NCI-H1092 (cell line): ENCODE data around the gene MISP3.
A peak's percentile ranks its signal among the peaks of the same experiment; 100 is the strongest.

Experiments
- DNase-seq: peaks from one replicate; lab custom pipeline; 2025; lab: John Stamatoyannopoulos, UW

MISP3 gene

GRCh38 chr19:14080887-14081796 is 8.6 kb downstream of the MISP3 start:
- DNase-seq, result peak; percentile 99

DNA sequence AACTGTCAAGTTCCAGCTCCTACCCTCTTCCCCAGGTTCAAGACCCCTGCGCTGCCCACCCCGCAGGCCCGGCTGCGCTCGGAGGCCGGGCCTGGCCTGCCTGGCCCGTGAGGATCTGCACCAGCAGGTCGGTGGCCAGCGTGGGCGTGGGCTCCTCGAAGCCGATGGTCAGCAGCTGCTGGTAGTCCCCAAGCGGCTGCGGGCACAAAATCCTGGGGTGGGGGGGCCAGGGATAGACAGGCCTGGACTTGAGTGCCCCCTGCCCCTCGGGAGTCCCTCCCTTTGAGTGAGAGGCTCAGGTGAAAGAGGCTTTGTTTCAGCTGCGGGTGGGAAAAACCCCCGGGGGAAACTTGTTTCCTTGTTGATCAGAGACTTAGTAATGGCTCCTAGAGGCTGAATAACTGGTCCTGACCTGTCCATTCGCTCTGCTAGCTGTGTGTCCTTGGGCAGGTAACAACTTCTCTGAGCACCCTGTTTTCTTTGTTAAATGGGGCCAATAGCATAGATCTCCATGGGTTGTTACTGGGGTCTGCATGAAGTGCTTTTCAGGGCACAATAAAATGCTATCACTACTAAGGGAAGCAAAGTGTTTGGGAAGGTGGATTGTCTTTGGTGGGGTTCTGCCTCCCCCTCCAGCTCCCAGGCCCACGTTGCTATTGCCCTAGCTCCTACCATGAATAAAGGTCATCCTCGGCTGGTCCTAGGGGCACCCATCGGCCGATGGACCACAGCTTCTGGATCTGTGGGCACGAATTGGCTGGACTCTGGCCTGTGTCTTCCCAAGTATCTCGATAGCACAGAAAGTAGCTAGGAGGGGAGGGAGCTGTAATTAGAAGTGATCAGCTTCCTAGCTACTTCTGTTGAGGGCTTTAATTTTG is 9.4 kb downstream of the MISP3 start:
- DNase-seq, result no peak

DNA sequence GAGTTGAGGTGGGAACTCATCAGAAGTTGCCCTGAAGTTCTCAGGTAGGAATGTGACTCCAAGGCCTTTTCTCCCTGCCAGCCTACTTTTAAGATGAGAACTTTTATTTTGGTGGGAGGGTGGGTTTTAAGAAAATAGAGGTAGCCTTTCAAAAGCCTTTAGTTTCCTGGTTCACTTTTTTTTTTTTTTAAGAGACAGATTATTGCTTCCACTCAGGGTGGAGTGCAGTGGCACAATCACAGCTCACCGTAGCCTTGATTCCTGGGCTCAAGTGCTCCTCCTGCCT is 10.0 kb downstream of the MISP3 start:
- DNase-seq, result no peak

GRCh38 chr19:14085309-14085995 is 12.9 kb downstream of the MISP3 start, which contains the start of gene C19orf67:
C19orf67 (minus strand) TSS chr19:14085783; CDS start chr19:14085627, 156 bp downstream.
- DNase-seq, result no peak

- no peak for DNase-seq
These were observed 13.5 kb downstream of the MISP3 start for GRCh38 chr19:14086098-14086497.

DNA sequence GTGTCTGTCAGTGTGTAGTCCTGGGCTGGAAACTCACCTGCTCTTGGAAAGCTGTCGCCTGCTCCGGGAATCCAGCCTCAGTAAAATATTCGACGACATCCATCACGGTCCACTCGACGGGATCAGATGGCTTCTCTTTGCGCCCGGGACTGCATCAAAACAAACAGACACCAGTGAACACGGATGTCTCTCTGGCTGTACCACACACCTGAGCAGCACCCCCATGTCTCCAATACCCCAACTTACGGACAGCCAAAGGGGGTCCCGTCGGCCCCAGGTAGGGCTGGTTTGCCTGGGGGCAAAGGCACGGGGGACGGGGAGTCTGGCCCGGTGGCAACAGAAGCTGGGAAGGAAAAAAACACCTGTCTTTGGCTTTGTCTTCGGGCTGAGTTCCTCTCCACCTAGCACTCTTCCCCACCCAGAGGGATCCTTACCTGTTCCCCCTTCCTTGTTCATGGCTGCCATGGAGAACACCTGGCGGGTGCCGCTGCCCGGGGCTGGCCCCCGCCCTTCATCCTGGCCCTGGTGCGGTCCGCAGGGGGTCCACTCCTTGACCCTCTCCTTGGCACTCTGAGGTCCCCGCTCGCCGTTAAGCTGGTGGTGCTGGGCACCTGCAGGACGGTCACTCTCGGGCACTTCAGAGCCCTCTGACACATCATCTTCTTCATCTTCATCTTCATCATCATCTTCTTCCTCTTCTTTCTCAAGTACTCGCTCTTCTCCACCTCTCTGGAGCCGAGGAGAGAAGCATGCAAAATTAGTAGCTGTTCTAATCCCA is 16.2 kb downstream of the MISP3 start:
- DNase-seq, result no peak

DNA sequence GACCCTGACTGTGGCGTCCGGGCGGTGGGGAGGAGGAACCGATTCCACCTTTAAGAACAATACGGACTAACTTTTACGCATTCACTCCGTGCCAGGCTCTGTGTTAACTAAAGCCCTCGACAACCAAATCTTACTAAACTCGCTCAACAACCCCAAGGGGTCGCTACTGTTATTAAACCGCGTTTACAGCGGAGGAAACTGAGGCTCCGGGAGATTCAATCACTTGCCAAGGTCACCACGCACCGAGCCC is 16.8 kb downstream of the MISP3 start:
- no peak for DNase-seq

DNA sequence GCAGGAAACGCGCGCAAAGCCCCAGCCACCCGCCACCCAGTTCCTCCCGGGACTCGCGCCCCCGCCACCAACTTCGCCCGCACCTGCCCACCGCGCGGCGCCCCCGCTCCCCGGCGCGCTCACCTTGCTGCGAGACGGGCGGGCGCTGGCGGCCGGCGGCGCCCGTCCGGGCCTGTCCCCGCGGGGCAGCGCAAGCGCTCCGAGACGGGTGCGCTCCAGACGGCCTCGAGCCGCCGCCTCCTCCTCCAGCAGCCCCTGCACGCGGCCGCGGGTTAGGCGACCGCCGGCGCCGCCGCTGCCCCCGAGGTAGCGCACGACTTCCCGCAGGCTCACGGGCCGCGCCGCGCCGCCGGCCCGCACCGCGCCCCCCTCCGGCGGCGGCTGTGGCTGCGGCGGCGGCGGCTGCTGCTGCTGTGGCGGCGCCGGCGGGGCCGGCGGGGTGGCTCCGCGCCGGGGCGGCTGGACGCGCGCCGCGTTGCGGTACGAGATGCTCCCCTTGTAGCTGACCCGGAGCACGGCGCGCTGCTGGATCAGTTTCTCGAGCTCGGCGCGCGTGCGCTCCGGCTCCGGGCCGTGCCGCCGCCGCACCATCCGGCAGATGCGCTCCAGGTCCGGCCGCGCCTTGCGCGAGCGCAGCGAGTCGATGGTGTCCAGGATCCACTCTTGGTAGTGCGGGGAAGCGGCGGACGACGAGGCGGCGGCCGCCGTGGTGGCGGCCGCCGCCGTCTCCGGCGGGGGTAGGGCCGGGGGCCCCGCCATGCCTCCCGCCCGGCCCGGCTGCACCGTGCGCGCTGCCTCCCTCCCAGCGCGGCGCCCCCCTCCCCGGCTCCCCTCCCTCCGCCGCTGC is 17.3 kb downstream of the MISP3 start:
- DNase-seq, result peak; percentile 15

DNA sequence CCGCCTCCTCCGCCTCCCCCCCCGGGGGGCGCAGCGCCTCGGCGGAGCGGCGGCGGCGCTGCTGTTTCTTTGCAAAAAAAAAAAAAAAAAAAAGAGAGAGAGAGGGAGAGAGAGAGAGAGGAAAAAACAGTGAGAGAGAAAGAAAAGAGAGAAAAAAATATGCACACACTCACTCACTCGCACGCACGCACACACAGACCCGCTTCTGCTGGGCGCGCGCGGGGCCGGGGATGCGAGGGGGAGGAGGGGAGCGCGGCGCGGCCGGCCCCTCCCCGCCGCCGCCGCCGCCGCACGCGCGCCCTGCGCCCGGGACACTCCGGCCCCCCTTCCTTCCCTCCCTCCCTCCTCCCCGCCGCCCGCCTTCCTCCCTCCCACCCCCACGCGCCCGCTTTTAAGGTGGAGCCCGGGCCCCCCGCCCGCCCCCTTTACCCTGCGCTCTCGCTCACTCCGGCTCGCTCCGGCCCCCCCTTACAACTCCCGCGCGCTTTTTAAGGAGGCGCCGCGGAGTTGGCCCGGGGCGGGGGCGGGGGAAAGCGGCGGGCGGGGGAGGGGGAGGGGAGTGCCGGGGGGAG is 18.0 kb downstream of the MISP3 start, which contains the start of gene SAMD1:
Gene SAMD1 (minus strand): TSS at position 243 of the 572 bp plus-strand sequence.
- peak; percentile 73 for DNase-seq

DNA sequence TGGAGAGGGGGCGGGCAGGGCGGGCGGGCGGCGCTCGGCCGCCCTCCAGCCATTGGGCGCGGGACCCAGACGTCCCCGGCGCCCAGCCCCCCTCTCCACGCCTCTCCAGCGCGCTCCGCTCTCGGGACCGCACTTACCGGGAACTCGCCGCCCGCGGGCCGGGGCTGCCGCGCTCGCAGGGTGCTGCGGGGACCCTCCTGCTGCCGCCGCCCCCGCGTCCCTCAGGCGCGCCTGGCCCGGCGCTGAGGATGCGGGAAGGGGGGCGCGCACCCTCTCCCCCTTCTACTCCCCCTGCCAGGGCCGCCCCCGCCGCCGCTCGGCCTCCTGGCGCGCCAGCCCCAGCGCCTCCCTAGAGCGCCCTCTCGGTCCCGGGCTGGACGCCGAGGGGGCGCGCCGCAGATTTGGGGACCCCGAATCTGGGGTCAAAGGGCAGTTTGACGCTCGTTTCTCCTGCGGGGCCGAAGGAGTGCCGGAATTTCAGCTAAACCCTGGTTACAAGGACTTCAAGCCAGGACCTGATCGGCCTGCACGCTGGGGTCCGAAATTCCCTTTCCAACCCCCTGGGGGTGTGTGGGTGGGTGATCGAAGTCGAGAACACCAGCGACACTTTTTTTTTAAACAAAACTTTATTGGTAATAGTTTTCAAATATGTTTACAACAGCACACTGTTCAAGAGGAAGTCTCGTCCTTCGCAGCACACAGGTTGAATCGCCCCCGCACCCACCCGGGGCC is 18.7 kb downstream of the MISP3 start:
- peak; percentile 73 for DNase-seq

DNA sequence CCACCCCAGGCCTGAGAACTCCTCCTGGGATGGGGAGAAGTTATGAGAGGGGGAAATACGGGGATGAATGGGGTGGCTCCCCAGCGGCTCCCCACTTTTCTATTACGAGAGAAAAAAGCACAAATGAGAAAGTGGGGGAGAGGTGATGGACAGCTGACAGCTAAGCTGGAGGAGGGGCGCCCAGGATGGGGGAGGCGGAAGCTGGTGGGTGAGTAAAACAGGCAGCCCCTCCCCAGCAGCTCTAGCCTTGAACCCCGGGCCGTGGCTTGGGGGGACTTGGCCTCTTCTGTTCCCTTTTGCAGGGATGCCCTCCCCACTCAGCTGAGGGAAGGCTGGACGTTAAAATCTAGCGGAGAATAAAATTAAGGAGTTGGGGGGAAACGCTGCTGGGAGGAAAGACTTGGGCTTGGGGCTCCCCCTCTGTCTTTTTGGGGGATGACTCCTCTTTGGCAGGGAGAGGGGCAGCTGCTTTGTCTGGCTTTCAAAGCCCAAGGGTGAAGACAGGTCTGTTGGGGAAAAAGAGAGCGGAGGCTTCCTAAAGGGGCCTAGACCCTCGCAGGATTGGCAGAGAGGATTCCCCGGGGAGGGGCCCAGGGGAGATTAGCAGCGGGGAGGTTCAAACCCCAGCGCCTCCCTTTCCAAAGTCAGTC is 19.4 kb downstream of the MISP3 start:
- no peak for DNase-seq

DNA sequence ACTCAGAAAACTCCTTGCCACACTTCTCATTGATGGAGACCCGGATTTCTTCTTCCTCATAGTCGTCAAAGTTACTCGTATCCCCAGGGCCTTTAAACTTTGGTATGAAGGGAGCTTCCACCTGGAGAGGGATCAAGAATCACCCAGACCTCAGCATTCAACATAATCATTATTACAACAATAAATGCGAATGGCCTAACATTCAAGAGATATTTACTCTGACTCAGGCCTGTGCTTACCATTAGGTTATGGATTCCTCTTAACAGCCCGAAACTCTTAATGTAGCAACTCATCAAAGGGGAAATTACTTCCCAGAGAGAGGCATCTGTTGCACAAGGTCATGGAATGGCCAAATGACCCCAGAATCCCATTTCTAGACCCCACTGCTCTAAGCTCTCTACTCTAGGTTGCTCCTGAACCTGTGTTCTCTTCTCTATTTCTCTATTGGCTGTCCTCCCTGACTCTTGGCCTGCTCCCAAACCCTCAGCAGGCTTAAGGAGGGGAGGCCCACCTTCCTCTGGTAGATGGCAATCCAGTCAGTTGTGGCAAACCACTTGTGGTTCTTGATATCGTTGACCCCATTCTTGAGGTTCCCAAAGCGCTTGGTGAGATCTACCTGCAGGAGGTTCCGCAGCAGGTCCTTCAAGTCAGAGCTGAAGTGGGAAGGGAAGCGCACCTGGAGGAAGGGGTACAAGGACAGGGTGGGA is 20.7 kb downstream of the MISP3 start:
- no peak for DNase-seq

DNA sequence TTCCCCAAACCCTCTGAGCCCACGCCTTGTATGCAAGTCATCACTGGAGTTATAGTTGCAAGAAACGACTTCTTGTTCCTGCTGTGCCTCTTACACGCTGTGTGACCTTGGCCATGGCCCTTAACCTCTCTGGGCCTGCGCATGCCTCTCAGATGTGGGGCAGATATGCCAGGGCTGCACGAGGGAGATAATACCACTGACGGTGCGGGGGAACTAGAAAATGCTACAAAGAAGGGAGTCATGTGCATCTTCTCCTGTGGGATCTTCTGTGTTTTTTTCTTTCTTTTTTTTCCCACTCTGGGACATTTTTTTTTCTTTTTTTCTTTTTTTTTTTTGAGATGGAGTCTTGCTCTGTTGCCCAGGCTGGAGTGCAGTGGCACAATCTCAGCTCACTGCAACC is 22.3 kb downstream of the MISP3 start:
- no peak for DNase-seq

- DNase-seq, result no peak
These were observed 23.8 kb downstream of the MISP3 start for GRCh38 chr19:14096272-14096992.

GRCh38 chr19:14097532-14098151 is 25.1 kb downstream of the MISP3 start:
- DNase-seq, result no peak

GRCh38 chr19:14101003-14101545 is 28.5 kb downstream of the MISP3 start:
- no peak for DNase-seq

DNA sequence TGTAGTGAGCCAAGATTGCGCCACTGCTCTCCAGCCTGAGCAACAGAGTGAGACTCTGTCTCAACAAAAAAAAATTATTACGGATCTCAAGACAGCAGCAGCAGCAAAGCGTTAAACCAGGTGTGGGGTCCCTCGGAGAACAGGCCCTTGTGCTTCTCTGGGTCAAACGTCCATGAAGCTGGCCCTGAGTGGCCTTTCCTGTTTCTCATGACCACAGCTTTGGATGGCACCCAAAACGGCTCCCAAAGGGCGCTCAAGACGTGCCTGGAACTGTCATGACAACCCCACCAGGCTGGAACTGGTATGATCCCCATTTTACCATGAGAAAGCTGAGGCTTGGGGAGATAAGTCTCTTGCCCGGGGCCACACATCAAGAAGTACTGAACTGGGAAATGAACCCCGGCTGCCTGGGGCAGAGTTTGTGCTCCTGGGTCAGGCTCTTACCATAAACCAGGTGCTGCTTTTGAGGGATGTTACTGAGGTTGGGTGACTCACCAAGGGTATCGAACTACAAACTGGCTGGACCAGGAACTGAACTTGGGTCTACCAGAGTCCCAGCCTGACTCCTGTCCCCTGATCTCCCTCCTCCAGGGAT is 29.6 kb downstream of the MISP3 start:
- DNase-seq, result no peak
